ENCODE data around the gene DOCK1.

- TF ChIP-seq CTCF (IDR thresholded peaks at IDR 0.05; ENCODE audit: poor library complexity, severe bottlenecking) (no peak), REST (IDR thresholded peaks at IDR 0.05; ENCODE audit: borderline replicate concordance) (no peak), TAF1 (IDR thresholded peaks at IDR 0.05; ENCODE audit: low read depth) (no peak), EP300 (conservative IDR thresholded peaks at IDR 0.05; ENCODE audit: poor library complexity, severe bottlenecking) (no peak), EZH2 (IDR thresholded peaks at IDR 0.05; ENCODE audit: borderline replicate concordance, insufficient read depth, low read length, poor library complexity, severe bottlenecking) (no peak)
Measured at GRCh38 chr10:126872135-126872534, 33.1 kb upstream of the DOCK1 start.

All from neural cell (in vitro differentiated cells).